Pancreas (tissue), 10 donors: ENCODE data around the gene ANKRD13A. TPM values are rescaled to one million over a fixed set of nuclear protein-coding genes. Genes with fewer than 3 reads are reported as not detected.

Experiments
- ATAC-seq, 4 donors: fragments of 200-7000 bp; cut with Tn5 transposase; one replicate each; pipeline versions ENCODE4 v1.8.0 to v1.9.1; 2020; ENCODE audit warnings: mild to moderate bottlenecking in 4 of 4, moderate library complexity in 4 of 4
- DNase-seq, 6 donors: peaks; one replicate each; pipeline ENCODE4 v3.0.0-alpha.2; 2020
- FAIRE-seq: peaks from 2 replicates; lab custom pipeline; 2012; peaks lifted over from hg19 to GRCh38; lab: Jason Lieb, UNC
- H3K27ac ChIP-seq, 4 donors: fragments of 200-600 bp; sonication (generic); 1 replicate in 3 of 4; 2 replicates in 1 of 4; pipeline versions ENCODE4 v1.5.0 to v1.8.0; 2020
- H3K27me3 ChIP-seq, 4 donors: fragments of 200-600 bp; one replicate each; pipeline ENCODE4 v1.8.0; 2021
- H3K36me3 ChIP-seq, 3 donors: fragments of 200-600 bp; sonication (generic) in 1 of 3; one replicate each; pipeline versions ENCODE4 v1.5.0 to v1.8.0; 2020 to 2021
- H3K4me1 ChIP-seq, 3 donors: fragments of 200-600 bp; one replicate each; pipeline ENCODE4 v1.8.0; 2021
- H3K4me3 ChIP-seq, 4 donors: fragments of 200-600 bp; sonication (generic) in 2 of 4; one replicate each; pipeline versions ENCODE4 v1.5.0 to v1.8.0; 2020 to 2021
- H3K9me3 ChIP-seq, 4 donors: fragments of 200-600 bp; one replicate each; pipeline ENCODE4 v1.8.0; 2021
- WGBS, 2 donors: extraction: QIAGEN DNeasy Blood & Tissue Kit; methylation state at CpG; one replicate each; pipeline ENCODE4 v1.1.7; 2013; 5-methylcytosine and 5-hydroxymethylcytosine counted together
- intact Hi-C, 3 donors: fragments of 100-400 bp; cut with DNase I; formaldehyde crosslinking; loops; one replicate each; pipeline versions ENCODE4 v1.11.1 to v1.14.2; 2022
- polyA plus RNA-seq, 2 donors: library from polyadenylated mRNA; stranded (reverse); fragments of 200-250 nt; gene quantifications; one replicate each; pipeline ENCODE4 v1.2.3, GENCODE V29; 2013
- total RNA-seq, 6 donors: library from RNA; stranded (reverse); fragmentation: NEBNext Ultra II Directional in 4 of 6; extraction: Animal tissue kit (Norgen Biotek cat#: 25700) in 4 of 6; gene quantifications; one replicate each; pipeline versions ENCODE4 v1.2.1 to v1.2.4, GENCODE V29; 2021 to 2023
- TF ChIP-seq, protein P1 (sequence below), 4 donors: fragments of 200-600 bp; sonication (generic) in 3 of 4; IDR thresholded peaks; one replicate each; pipeline versions ENCODE4 v1.5.0 to v1.8.0; 2021; ENCODE audit warnings: antibody characterized with exemption in 4 of 4
- donor health status: healthy with polysubstance abuse.
- donor health status: DM: no; HTN: no; CAD: no; lungs with moderate emphysema.
- donor health status: DM: no; HTN: no; CAD: no.
- donor health status: control.
- donor health status: control.
- donor health status: Bipolar disorder and iron deficiency.
- donor health status: DM: yes; HTN: yes; CAD: no.
- donor health status: DM: no; HTN: no; CAD: no.
- donor health status: DM: no; HTN: no; CAD: no.
- donor health status: DM: yes; HTN: yes; CAD: no.

The ANKRD13A gene
- total and polyA plus RNA-seq, 8 donors, result 10.7 to 29.7 (median 16.7) TPM

DNA sequence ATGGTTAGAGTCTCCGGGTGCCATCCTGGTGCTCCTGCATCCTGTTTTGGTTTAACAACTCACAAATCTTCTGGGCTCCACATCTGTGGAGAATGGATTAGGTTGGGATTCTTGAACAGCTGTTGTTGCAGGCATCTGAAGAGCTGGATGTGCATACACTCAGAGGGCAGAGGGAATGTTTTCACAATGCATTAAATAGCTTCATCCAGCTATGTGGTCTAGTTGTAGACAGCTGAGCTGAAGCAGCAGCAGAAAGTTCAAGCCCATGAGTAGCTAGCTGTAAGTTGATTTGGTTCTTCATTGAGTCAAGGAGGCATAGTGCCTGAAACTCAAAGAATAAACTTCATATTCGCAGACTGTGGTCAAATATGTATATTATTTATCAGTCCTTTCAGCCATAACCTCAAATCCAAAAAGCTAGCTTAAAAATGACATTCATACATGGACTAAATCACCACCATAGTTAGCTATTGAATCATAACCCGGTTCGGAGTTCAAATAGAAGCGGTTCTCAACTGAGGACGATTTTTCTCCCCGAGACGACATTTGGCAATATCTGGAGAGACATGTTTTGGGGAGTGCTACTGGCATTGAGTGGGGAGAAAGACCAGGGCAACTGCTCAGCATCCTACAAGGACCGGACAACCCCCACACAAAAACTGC, 858 bp upstream of the ANKRD13A start:
- ATAC-seq (no peak), DNase-seq (no peak), FAIRE-seq (no peak)
- peaks cover 2 to 48% (median 7%) of the 10 kb centered on the region in 3 donors for H3K4me1 ChIP-seq
- 43 to 46% methylated on average over 9 of the region's 9 CpGs for WGBS, 2 donors
- no peaks in the 10 kb centered on the region for H3K36me3 ChIP-seq
- peak overlapping the region in 3 of 4 donors; percentile 88 to 94 (median 92) for H3K27ac ChIP-seq
- TF ChIP-seq, protein P1, sequence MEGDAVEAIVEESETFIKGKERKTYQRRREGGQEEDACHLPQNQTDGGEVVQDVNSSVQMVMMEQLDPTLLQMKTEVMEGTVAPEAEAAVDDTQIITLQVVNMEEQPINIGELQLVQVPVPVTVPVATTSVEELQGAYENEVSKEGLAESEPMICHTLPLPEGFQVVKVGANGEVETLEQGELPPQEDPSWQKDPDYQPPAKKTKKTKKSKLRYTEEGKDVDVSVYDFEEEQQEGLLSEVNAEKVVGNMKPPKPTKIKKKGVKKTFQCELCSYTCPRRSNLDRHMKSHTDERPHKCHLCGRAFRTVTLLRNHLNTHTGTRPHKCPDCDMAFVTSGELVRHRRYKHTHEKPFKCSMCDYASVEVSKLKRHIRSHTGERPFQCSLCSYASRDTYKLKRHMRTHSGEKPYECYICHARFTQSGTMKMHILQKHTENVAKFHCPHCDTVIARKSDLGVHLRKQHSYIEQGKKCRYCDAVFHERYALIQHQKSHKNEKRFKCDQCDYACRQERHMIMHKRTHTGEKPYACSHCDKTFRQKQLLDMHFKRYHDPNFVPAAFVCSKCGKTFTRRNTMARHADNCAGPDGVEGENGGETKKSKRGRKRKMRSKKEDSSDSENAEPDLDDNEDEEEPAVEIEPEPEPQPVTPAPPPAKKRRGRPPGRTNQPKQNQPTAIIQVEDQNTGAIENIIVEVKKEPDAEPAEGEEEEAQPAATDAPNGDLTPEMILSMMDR (IDR thresholded peaks at IDR 0.05), result no peak
- H3K9me3 ChIP-seq, result no peaks in the 10 kb centered on the region
- no peaks in the 10 kb centered on the region for H3K27me3 ChIP-seq
- intact Hi-C loops, result loop anchor here in 1 of 3 donors (10.0 kb wide), 1 partner anchor 54 kb away; no protein-coding TSS in a partner anchor
- H3K4me3 ChIP-seq, result peak overlapping the region in 3 of 4 donors; percentile 82 to 95 (median 94)

DNA sequence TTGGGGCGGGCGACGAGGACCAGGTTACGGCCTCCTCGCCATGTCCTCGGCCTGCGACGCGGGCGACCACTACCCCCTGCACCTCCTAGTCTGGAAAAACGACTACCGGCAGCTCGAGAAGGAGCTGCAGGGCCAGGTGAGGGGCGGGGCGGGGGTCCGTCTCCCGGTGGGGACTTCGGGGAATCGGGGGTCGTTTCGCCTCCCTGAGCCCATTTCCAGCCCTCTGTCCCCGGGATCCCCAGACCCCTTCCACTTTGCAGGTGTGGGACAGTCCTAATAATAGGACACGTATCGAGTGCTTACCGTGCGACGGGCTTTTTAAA, 380 bp downstream of the ANKRD13A start:
- peak overlapping the region in 3 of 4 donors; percentile 88 to 94 (median 92) for H3K27ac ChIP-seq
- H3K4me3 ChIP-seq, result peak overlapping the region; percentile 62 to 95 (median 88)
- WGBS, 2 donors, result 0% methylated on average over 27 of the region's 27 CpGs
- intact Hi-C loops, result loop anchor here in 1 of 3 donors (10.0 kb wide), 1 partner anchor 55 kb away; no protein-coding TSS in a partner anchor
- peaks cover 0 to 35% (median 2%) of the 10 kb centered on the region in 3 donors for H3K4me1 ChIP-seq
- no peaks in the 10 kb centered on the region for H3K36me3 ChIP-seq
- ATAC-seq (no peak), FAIRE-seq (no peak), DNase-seq (peak in 4 of 6 donors; percentile 16 to 76 (median 42))
- no peaks in the 10 kb centered on the region for H3K9me3 ChIP-seq
- H3K27me3 ChIP-seq, result no peaks in the 10 kb centered on the region
- TF ChIP-seq, protein P1 (IDR thresholded peaks at IDR 0.05), result no peak

DNA sequence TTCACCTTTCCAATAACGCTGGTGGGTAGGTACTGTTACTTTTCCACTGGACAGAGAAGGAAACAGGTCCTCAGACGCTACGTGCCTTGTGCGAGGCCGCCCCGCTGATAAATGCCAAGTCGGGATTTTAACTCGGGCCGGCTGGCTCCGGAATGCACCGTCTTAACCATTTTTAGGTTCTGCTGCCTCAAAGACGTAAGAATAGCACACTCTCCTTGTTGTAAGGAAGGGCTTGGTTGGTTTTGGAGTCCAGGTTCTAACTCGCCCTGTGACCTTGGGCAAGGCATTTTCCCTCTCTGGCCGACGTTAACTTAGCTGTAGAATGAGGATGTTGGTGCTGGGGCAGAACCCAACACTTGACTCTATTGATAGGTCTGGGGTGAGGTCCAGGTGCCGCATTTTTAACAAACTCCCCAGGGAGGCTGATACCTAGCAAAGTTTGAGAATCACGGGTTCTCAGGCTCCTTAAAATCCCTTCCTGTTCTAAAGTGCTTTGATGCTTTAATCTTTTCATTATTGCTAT, 814 bp downstream of the ANKRD13A start:
- DNase-seq, result peak in 3 of 6 donors; percentile 27 to 63 (median 29)
- intact Hi-C loops, result loop anchor here in 1 of 3 donors (10.0 kb wide), 1 partner anchor 55 kb away; no protein-coding TSS in a partner anchor
- TF ChIP-seq, protein P1 (IDR thresholded peaks at IDR 0.05), result no peak
- 1% methylated on average over 17 of the region's 17 CpGs for whole genome bisulfite sequencing, 2 donors
- H3K4me1 ChIP-seq, result peaks cover 0 to 35% (median 2%) of the 10 kb centered on the region in 3 donors
- no peak for ATAC-seq
- no peaks in the 10 kb centered on the region for H3K9me3 ChIP-seq
- no peaks in the 10 kb centered on the region for H3K27me3 ChIP-seq
- H3K4me3 ChIP-seq, result peak overlapping the region; percentile 62 to 95 (median 88)
- H3K36me3 ChIP-seq, result no peaks in the 10 kb centered on the region
- FAIRE-seq, result no peak
- peak overlapping the region in 2 of 4 donors; percentile 88 to 94 for H3K27ac ChIP-seq

DNA sequence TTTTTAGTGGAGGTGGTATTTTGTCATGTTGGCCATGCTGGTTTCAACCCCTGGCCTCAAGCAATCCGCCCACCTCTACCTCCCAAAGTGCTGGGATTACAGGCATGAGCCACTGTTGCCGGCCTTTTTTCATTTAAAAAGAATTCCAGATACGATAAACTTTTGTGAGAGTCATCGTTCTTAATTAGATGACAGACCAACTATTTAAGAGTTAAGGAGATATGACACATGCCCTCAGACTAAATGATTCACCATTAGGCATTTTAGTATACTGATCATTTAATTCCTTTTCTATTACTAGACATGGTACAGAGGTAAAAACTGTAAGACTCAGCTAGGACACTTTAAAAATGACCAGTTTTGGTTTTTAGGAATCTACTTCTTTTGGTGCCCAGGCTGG, 2.4 kb downstream of the ANKRD13A start:
- H3K4me1 ChIP-seq, result peaks cover 0 to 34% (median 2%) of the 10 kb centered on the region in 3 donors
- 89 to 92% methylated on average over 4 of the region's 4 CpGs for WGBS, 2 donors
- H3K27me3 ChIP-seq, result no peaks in the 10 kb centered on the region
- TF ChIP-seq, protein P1 (IDR thresholded peaks at IDR 0.05), result no peak
- ATAC-seq (no peak), DNase-seq (no peak), FAIRE-seq (no peak)
- H3K27ac ChIP-seq, result peak overlapping the region in 2 of 4 donors; percentile 76 to 78
- H3K36me3 ChIP-seq, result no peaks in the 10 kb centered on the region
- H3K9me3 ChIP-seq, result no peaks in the 10 kb centered on the region
- H3K4me3 ChIP-seq, result no peak overlapping the region
- intact Hi-C loops, result no loop called here
